Thoracic aorta (tissue), 2 donors: ENCODE results near the gene CERS3. TPM values are rescaled to one million over a fixed set of nuclear protein-coding genes. Genes with fewer than 3 reads are reported as not detected.

Source experiments
- ATAC-seq: fragments of 150-250 bp; one replicate; pipeline ENCODE4 v1.8.0; 2017; ENCODE audit warnings: low read depth; ENCODE audit not compliant: insufficient number of reproducible peaks, low FRiP score
- DNase-seq: peaks from one replicate; pipeline ENCODE4 v3.0.0-alpha.2; 2020; ENCODE audit warnings: low spot score
- H3K27ac ChIP-seq, 2 donors: fragments of 200-600 bp; sonication (generic); 1 replicate in 1 of 2; 2 replicates in 1 of 2; pipeline ENCODE4 v1.5.1; 2016; ENCODE audit warnings: mild to moderate bottlenecking in 2 of 2, moderate library complexity in 2 of 2
- H3K27me3 ChIP-seq: fragments of 200-600 bp; sonication (generic); replicated peaks from 2 replicates; pipeline ENCODE4 v1.6.0; 2016; ENCODE audit warnings: mild to moderate bottlenecking; ENCODE audit not compliant: insufficient read depth
- H3K36me3 ChIP-seq: fragments of 200-600 bp; sonication (generic); one replicate; pipeline ENCODE4 v1.5.1; 2016
- H3K4me1 ChIP-seq, 2 donors: fragments of 200-600 bp; sonication (generic); 1 replicate in 1 of 2; 2 replicates in 1 of 2; pipeline versions ENCODE4 v1.5.1 to v1.6.0; 2016; ENCODE audit warnings: low read depth in 2 of 2, mild to moderate bottlenecking in 1 of 2; ENCODE audit not compliant: control insufficient read depth in 1 of 2
- H3K4me3 ChIP-seq: fragments of 200-600 bp; sonication (generic); 2 replicates; pipeline ENCODE4 v1.5.1; 2016; ENCODE audit warnings: mild to moderate bottlenecking
- H3K9me3 ChIP-seq: fragments of 200-600 bp; sonication (generic); 2 replicates; pipeline ENCODE4 v1.5.1; 2016
- CTCF ChIP-seq: fragments of 200-600 bp; sonication (generic); IDR thresholded peaks from one replicate; pipeline ENCODE4 v1.5.1; 2019; ENCODE audit warnings: antibody characterized with exemption
- total RNA-seq, 2 donors: library from RNA; depleted of rRNA; stranded (reverse); fragments of >200 nt; gene quantifications; one replicate each; pipeline versions ENCODE4 v1.1.0 to v1.2.3, GENCODE V29; 2016

CERS3 gene
- total RNA-seq, 2 donors from 2014 or later, result not detected

GRCh38 chr15:100426937-100427336 lies 101.8 kb downstream of the CERS3 start:
- DNase-seq (no peak), ATAC-seq (no peak)
- TF ChIP-seq CTCF, result no peak
- Histone ChIP-seq H3K27me3 (no peaks in the 10 kb centered on the region), H3K4me1 (no peaks in the 10 kb centered on the region), H3K27ac (no peak overlapping the region), H3K4me3 (no peak overlapping the region), H3K36me3 (no peaks in the 10 kb centered on the region), H3K9me3 (peaks cover 13% of the 10 kb centered on the region)

GRCh38 chr15:100405179-100405578 lies 123.6 kb downstream of the CERS3 start:
- Histone ChIP-seq H3K4me1 (no peaks in the 10 kb centered on the region), H3K36me3 (no peaks in the 10 kb centered on the region), H3K27me3 (no peaks in the 10 kb centered on the region), H3K9me3 (peaks cover 10% of the 10 kb centered on the region), H3K4me3 (no peak overlapping the region), H3K27ac (no peak overlapping the region)
- DNase-seq, result no peak
- no peak for ATAC-seq
- no peak for TF ChIP-seq CTCF

- peaks cover 2% of the 10 kb centered on the region for H3K9me3 ChIP-seq
- DNase-seq, result no peak
- no peaks in the 10 kb centered on the region for H3K4me1 ChIP-seq
- no peak for TF ChIP-seq CTCF
- no peak for ATAC-seq
- no peak overlapping the region for H3K4me3 ChIP-seq
- H3K27ac ChIP-seq, result no peak overlapping the region
- H3K36me3 ChIP-seq, result no peaks in the 10 kb centered on the region
- no peaks in the 10 kb centered on the region for H3K27me3 ChIP-seq
Observed at GRCh38 chr15:100400996-100401395, 127.8 kb downstream of the CERS3 start.

- H3K36me3 ChIP-seq, result no peaks in the 10 kb centered on the region
- no peak overlapping the region for H3K27ac ChIP-seq
- TF ChIP-seq CTCF, result no peak
- no peaks in the 10 kb centered on the region for H3K9me3 ChIP-seq
- ATAC-seq (no peak), DNase-seq (no peak)
- no peaks in the 10 kb centered on the region for H3K4me1 ChIP-seq
- no peaks in the 10 kb centered on the region for H3K27me3 ChIP-seq
- H3K4me3 ChIP-seq, result no peak overlapping the region
Observed at GRCh38 chr15:100394736-100395440, 133.9 kb downstream of the CERS3 start.

DNA sequence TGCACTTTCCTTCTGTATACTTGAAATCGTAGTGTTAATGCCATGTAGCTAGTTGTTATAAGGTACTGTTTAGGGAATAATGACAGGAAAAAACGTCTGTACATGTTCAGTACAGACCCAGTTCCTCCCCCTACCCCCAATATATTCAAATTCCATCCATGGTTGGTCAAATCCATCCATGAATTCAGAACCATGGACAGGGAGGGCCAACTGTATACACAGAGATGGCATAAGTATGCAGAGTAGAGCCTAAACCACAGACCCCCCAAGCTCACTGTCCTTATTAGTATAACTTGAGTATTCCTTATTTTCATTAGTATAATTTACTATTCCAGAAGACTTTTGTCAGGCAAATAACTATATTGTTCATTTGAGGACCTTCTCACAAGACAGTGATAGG lies 135.7 kb downstream of the CERS3 start:
- Histone ChIP-seq H3K36me3 (no peaks in the 10 kb centered on the region), H3K27me3 (no peaks in the 10 kb centered on the region), H3K4me3 (no peak overlapping the region), H3K9me3 (peaks cover 4% of the 10 kb centered on the region), H3K4me1 (no peaks in the 10 kb centered on the region), H3K27ac (no peak overlapping the region)
- DNase-seq (no peak), ATAC-seq (no peak)
- TF ChIP-seq CTCF, result no peak
